ENCODE results near the gene NRXN3. TPM values are rescaled to one million over a fixed set of nuclear protein-coding genes. Genes with fewer than 3 reads are reported as not detected.

NRXN3 gene
- polyA plus RNA-seq, 1 of the 3 experiments (the other 2 are of a cell fraction) = 1.6 TPM

GRCh38 chr14:79011091-79011919 is 841.1 kb downstream of the NRXN3 start:
- Histone ChIP-seq H3K79me2 (ENCODE audit: insufficient read depth) (no peaks in the 10 kb centered on the region), H2AFZ (ENCODE audit: low read depth) (peak overlapping the region; percentile 45; the same call in 1 of the 2 replicates), H3K4me3 (ENCODE audit: low read depth in 2 of 2, low read length in 1 of 2) (no peak overlapping the region), H3F3A (replicated peaks; ENCODE audit: insufficient read depth) (peaks cover 14% of the 10 kb centered on the region), H3K36me3 (replicated peaks in 1 of 2; ENCODE audit: control insufficient read depth in 1 of 2, insufficient read depth in 2 of 2, low read length in 1 of 2) (no peaks in the 10 kb centered on the region), H4K20me1 (ENCODE audit: insufficient read depth) (no peaks in the 10 kb centered on the region), H3K27me3 (ENCODE audit: insufficient read depth) (no peaks in the 10 kb centered on the region), H3K9me2 (no peaks in the 10 kb centered on the region), H3K9me3 (no peaks in the 10 kb centered on the region), H3K27ac (ENCODE audit: low read depth in 2 of 2, low read length in 1 of 2) (peak overlapping the region in 1 of 2 experiments; percentile 61; a peak in 2 of 4 replicates), H3K9ac (no peak overlapping the region), H3K4me2 (no peak overlapping the region), H3K4me1 (ENCODE audit: control insufficient read depth in 1 of 2, insufficient read depth in 2 of 2, low read depth in 1 of 2, low read length in 1 of 2) (peaks cover 0 to 5% of the 10 kb centered on the region in 2 experiments; a peak in 2 of 4 replicates)
- ChIA-PET CTCF (interaction anchor here (0.9 to 1.5 kb wide), 3 partner anchors 9 to 1839 kb away, joined by 3 to 4 read pairs (median 3); no protein-coding TSS in a partner anchor), POLR2A (no interaction called here)
- 20% methylated on average over 8 of the region's 8 CpGs for WGBS (ENCODE audit: low lambda C conversion rate)
- DNase-seq = peak; percentile 37
- TF ChIP-seq RAD21 (IDR thresholded peaks at IDR 0.05; ENCODE audit: low read length) = peak; percentile 61
- no peak for TF ChIP-seq EP300 (IDR thresholded peaks at IDR 0.05; ENCODE audit: borderline replicate concordance in 1 of 2, low read depth in 1 of 2, low read length in 1 of 2)
- peak; percentile 48 for TF ChIP-seq CTCF (IDR thresholded peaks at IDR 0.05)
- TF ChIP-seq SMC3 (IDR thresholded peaks at IDR 0.05; ENCODE audit: low read depth, low read length) = peak; percentile 26; the same call in 1 of the 2 replicates
- TF ChIP-seq TAF1 (IDR thresholded peaks at IDR 0.05; ENCODE audit: borderline replicate concordance, low read depth, low read length) = no peak

GRCh38 chr14:79011920-79012204 is 841.7 kb downstream of the NRXN3 start:
- Histone ChIP-seq H3K9me2 (no peaks in the 10 kb centered on the region), H3K36me3 (replicated peaks in 1 of 2; ENCODE audit: control insufficient read depth in 1 of 2, insufficient read depth in 2 of 2, low read length in 1 of 2) (no peaks in the 10 kb centered on the region), H3K4me2 (no peak overlapping the region), H2AFZ (ENCODE audit: low read depth) (no peak overlapping the region), H3F3A (replicated peaks; ENCODE audit: insufficient read depth) (peaks cover 14% of the 10 kb centered on the region), H3K9me3 (no peaks in the 10 kb centered on the region), H3K27ac (ENCODE audit: low read depth in 2 of 2, low read length in 1 of 2) (peak overlapping the region in 1 of 2 experiments; percentile 61; a peak in 2 of 4 replicates), H3K9ac (no peak overlapping the region), H4K20me1 (ENCODE audit: insufficient read depth) (no peaks in the 10 kb centered on the region), H3K4me1 (ENCODE audit: control insufficient read depth in 1 of 2, insufficient read depth in 2 of 2, low read depth in 1 of 2, low read length in 1 of 2) (peaks cover 0 to 10% of the 10 kb centered on the region in 2 experiments; a peak in 2 of 4 replicates), H3K79me2 (ENCODE audit: insufficient read depth) (no peaks in the 10 kb centered on the region), H3K4me3 (ENCODE audit: low read depth in 2 of 2, low read length in 1 of 2) (no peak overlapping the region), H3K27me3 (ENCODE audit: insufficient read depth) (no peaks in the 10 kb centered on the region)
- TF ChIP-seq ELF1 (IDR thresholded peaks at IDR 0.05) (no peak), FOXJ3 (CRISPR knock-in tag; IDR thresholded peaks at IDR 0.05) (no peak), FOSL2 (IDR thresholded peaks at IDR 0.05; ENCODE audit: borderline replicate concordance, low read depth) (peak; percentile 40), MEF2A (IDR thresholded peaks at IDR 0.05; ENCODE audit: borderline replicate concordance, low read depth) (peak; percentile 79), PBX3 (IDR thresholded peaks at IDR 0.05) (peak; percentile 39; the same call in 1 of the 2 replicates), EP300 (IDR thresholded peaks at IDR 0.05; ENCODE audit: borderline replicate concordance in 1 of 2, low read depth in 1 of 2, low read length in 1 of 2) (peak in 1 of 2 experiments; percentile 50; a peak in 2 of 4 replicates), JUND (IDR thresholded peaks at IDR 0.05) (peak; percentile 42), TCF12 (IDR thresholded peaks at IDR 0.05) (peak; percentile 49), TEAD4 (IDR thresholded peaks at IDR 0.05; ENCODE audit: borderline replicate concordance, insufficient read depth) (0 out of 2 replicates have a peak, but pooled peaks have one; percentile 25), MAX (IDR thresholded peaks at IDR 0.05; ENCODE audit: low read depth) (no peak), RCOR1 (IDR thresholded peaks at IDR 0.05; ENCODE audit: low read length) (no peak), EZH2phosphoT487 (IDR thresholded peaks at IDR 0.05; ENCODE audit: borderline replicate concordance, low read depth) (no peak)
- no peak for DNase-seq
- ChIA-PET POLR2A (no interaction called here), CTCF (no interaction called here)

Data from SK-N-SH (cell line).